Measurements from ENCODE around the gene GATAD2B. TPM values are rescaled to one million over a fixed set of nuclear protein-coding genes. Genes with fewer than 3 reads are reported as not detected.
"Not testable (repeated sequence)": the region's sequence is repeated elsewhere in the genome, so short reads cannot be mapped to it uniquely, and the experiment has no call there.

The GATAD2B gene
- total and polyA plus RNA-seq, 8 donors = 31.5 to 41.5 (median 33.1) TPM

- Histone ChIP-seq H3K4me1 (peaks cover 13 to 54% of the 10 kb centered on the region in 2 donors), H3K9me3 (no peaks in the 10 kb centered on the region), H3K27me3 (no peaks in the 10 kb centered on the region), H3K36me3 (no peaks in the 10 kb centered on the region), H3K4me3 (peak overlapping the region; percentile 72 to 87), H3K27ac (peak overlapping the region in 1 of 2 donors; percentile 84)
- no peak for TF ChIP-seq CTCF (IDR thresholded peaks at IDR 0.05)
- intact Hi-C loops (cut with DNase I) = no loop called here
- ATAC-seq = no peak
- no peak for DNase-seq
These were observed 1.5 kb downstream of the GATAD2B start for GRCh38 chr1:153921080-153921802.

GRCh38 chr1:153919876-153920852 is 2.6 kb downstream of the GATAD2B start:
- no peaks in the 10 kb centered on the region for H3K9me3 ChIP-seq
- H3K4me3 ChIP-seq = no peak overlapping the region
- no peak for ATAC-seq
- no peak for DNase-seq
- no peaks in the 10 kb centered on the region for H3K36me3 ChIP-seq
- intact Hi-C loops (cut with DNase I) = no loop called here
- peak overlapping the region in 1 of 2 donors; percentile 26 for H3K27ac ChIP-seq
- no peaks in the 10 kb centered on the region for H3K27me3 ChIP-seq
- H3K4me1 ChIP-seq = peaks cover 13 to 54% of the 10 kb centered on the region in 2 donors
- no peak for TF ChIP-seq CTCF (IDR thresholded peaks at IDR 0.05)

- no peak overlapping the region for H3K27ac ChIP-seq
- ATAC-seq = no peak
- no peak for DNase-seq
- peaks cover 12 to 37% of the 10 kb centered on the region in 2 donors for H3K4me1 ChIP-seq
- no peak overlapping the region for H3K4me3 ChIP-seq
- no peak for TF ChIP-seq CTCF (IDR thresholded peaks at IDR 0.05)
- intact Hi-C loops (cut with DNase I) = no loop called here
- no peaks in the 10 kb centered on the region for H3K27me3 ChIP-seq
- H3K36me3 ChIP-seq = no peaks in the 10 kb centered on the region
- no peaks in the 10 kb centered on the region for H3K9me3 ChIP-seq
These were observed 6.5 kb downstream of the GATAD2B start for GRCh38 chr1:153916297-153916696.

GRCh38 chr1:153912349-153912748 is 10.4 kb downstream of the GATAD2B start:
- Histone ChIP-seq H3K36me3 (peaks cover 0 to 11% of the 10 kb centered on the region in 2 donors), H3K9me3 (no peaks in the 10 kb centered on the region), H3K4me1 (peaks cover 0 to 3% of the 10 kb centered on the region in 2 donors), H3K27ac (no peak overlapping the region), H3K4me3 (no peak overlapping the region), H3K27me3 (no peaks in the 10 kb centered on the region)
- ATAC-seq = no peak
- TF ChIP-seq CTCF (IDR thresholded peaks at IDR 0.05) = no peak
- no peak for DNase-seq
- intact Hi-C loops (cut with DNase I) = no loop called here

- H3K9me3 ChIP-seq; H3K4me3 ChIP-seq; H3K4me1 ChIP-seq; H3K27me3 ChIP-seq; DNase-seq; ATAC-seq; intact Hi-C loops (cut with DNase I); H3K27ac ChIP-seq: not testable (repeated sequence)
- peaks cover 0 to 11% of the 10 kb centered on the region in 2 donors for H3K36me3 ChIP-seq
These were observed 12.2 kb downstream of the GATAD2B start for GRCh38 chr1:153910560-153910959.
